HL-60 (cell line): Measurements from ENCODE around the gene DMD.

ENCODE experiments used
- DNase-seq, 2 experiments: peaks; one replicate each; pipeline ENCODE4 v3.0.0-alpha.2; 2010 to 2020; ENCODE audit warnings: low read depth in 1 of 2, low spot score in 1 of 2
- H3K27ac ChIP-seq: fragments of 250-450 bp; sonication (Bioruptor Pico); replicated peaks from 2 replicates; pipeline ENCODE4 v1.5.1; 2020; ENCODE audit warnings: mild to moderate bottlenecking, moderate library complexity
- H3K27me3 ChIP-seq: fragments of 250-450 bp; sonication (Bioruptor Pico); 2 replicates; pipeline ENCODE4 v1.5.1; 2021; ENCODE audit warnings: mild to moderate bottlenecking, moderate library complexity; ENCODE audit not compliant: insufficient read depth, poor library complexity, severe bottlenecking
- H3K4me3 ChIP-seq: replicated peaks from 2 replicates; pipeline ENCODE4 v1.5.1; 2011; ENCODE audit warnings: mild to moderate bottlenecking, control low read depth, low read length; ENCODE audit not compliant: insufficient read depth
- CTCF ChIP-seq: IDR thresholded peaks from one replicate; pipeline ENCODE4 v1.5.1; 2011; ENCODE audit warnings: low read length, control low read depth, inconsistent platforms; ENCODE audit not compliant: insufficient read depth
- GABPA ChIP-seq: IDR thresholded peaks from 2 replicates; pipeline ENCODE4 v1.6.1; 2012; ENCODE audit warnings: low read depth
- POLR2AphosphoS5 ChIP-seq: IDR thresholded peaks from 2 replicates; pipeline ENCODE4 v1.6.1; 2012; ENCODE audit warnings: low read depth
- REST ChIP-seq: IDR thresholded peaks from 2 replicates; pipeline ENCODE4 v1.6.1; 2012; ENCODE audit warnings: low read depth; ENCODE audit not compliant: insufficient replicate concordance
- SPI1 ChIP-seq: IDR thresholded peaks from 2 replicates; pipeline ENCODE4 v1.6.1; 2012; ENCODE audit warnings: low read depth, mild to moderate bottlenecking, borderline replicate concordance

Gene DMD

DNA sequence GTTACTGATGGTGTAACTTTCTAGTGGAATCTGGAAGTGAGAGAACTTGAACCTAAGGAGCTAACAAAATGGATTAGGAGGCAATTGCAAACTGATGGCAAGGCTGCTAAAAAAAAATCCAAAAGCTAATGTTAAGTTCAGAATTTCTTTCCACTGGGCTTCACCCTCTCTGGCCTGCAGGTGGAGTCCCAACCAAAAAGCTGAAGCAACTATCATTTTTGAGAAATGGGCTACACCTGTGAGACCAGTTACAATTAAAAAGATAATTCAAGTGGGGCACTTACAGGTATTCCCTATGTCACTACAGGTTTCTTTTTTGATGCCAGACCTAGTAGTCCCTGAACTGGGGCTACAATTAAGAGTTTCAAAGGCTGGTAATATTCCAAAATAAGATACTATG, 1997.4 kb downstream of the DMD start:
- Histone ChIP-seq H3K4me3 (no peak overlapping the region), H3K27me3 (peaks cover 2% of the 10 kb centered on the region), H3K27ac (no peak overlapping the region)
- no peak for DNase-seq
- TF ChIP-seq CTCF = no peak
- no peak for TF ChIP-seq POLR2AphosphoS5
- TF ChIP-seq GABPA = no peak
- TF ChIP-seq SPI1 = no peak
- TF ChIP-seq REST = no peak

DNA sequence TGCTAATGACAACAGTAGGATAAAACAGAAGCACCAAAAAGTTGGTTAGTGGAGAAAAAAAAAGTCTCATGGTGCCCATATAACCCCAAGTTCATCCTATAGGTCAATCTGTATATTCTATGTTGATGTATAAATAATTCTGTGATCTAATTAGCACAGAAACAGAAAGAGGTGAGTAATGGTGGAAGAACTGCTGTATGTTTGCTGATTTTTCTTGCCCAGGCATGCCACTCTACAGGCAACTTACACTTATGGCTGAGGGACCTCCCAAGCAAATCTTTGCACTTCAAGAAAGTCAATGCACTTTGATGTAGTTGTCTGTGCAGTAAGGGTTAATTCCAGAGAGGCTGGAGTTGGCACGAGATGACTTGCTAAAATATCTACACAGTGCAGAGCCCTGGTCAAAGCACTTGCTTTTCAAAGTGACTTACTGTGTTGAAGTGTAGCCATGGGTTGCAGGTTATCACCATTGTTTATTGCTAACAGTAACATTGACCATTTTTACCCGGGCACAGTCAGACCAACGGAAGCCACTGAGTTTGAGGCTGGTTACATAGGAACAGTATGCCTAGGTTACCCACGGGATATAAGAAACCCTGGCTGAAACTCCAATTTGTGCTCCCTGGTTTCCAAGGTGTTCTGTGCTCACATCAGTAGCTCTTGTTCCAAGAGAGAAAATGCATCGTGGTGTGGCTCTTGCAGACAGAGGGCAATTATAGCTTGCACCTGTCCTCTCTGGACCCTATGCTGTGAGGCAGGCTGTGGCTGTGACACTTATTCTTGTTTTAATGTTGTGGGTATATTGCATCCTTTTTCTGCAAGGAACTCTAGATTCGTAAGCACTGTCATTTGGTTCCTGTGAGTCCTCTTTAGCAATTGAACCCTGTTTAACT, 1998.2 kb downstream of the DMD start:
- no peak for DNase-seq
- Histone ChIP-seq H3K4me3 (no peak overlapping the region), H3K27me3 (peaks cover 2% of the 10 kb centered on the region), H3K27ac (no peak overlapping the region)
- TF ChIP-seq POLR2AphosphoS5 (no peak), SPI1 (no peak), CTCF (no peak), REST (no peak), GABPA (no peak)

GRCh38 chrX:31209005-31209628, 2002.2 kb downstream of the DMD start:
- Histone ChIP-seq H3K27ac (no peak overlapping the region), H3K27me3 (no peaks in the 10 kb centered on the region), H3K4me3 (no peak overlapping the region)
- TF ChIP-seq CTCF (no peak), SPI1 (no peak), GABPA (no peak), POLR2AphosphoS5 (no peak), REST (no peak)
- no peak for DNase-seq
